Forelimb muscle (tissue), 1 donor: ENCODE results near the gene TAL1. TPM values are rescaled to one million over a fixed set of nuclear protein-coding genes. Genes with fewer than 3 reads are reported as not detected.

Experiments used
- DNase-seq: peaks from one replicate; pipeline ENCODE4 v3.0.0-alpha.2; 2013; ENCODE audit warnings: low read depth
- polyA plus RNA-seq: library from polyadenylated mRNA; unstranded; fragments of 120-200 nt; gene quantifications from one replicate; pipeline ENCODE4 v1.2.1, GENCODE V29; 2013; ENCODE audit not compliant: insufficient read length

Gene TAL1
- polyA plus RNA-seq, 1 donor: 3.3 TPM

DNA sequence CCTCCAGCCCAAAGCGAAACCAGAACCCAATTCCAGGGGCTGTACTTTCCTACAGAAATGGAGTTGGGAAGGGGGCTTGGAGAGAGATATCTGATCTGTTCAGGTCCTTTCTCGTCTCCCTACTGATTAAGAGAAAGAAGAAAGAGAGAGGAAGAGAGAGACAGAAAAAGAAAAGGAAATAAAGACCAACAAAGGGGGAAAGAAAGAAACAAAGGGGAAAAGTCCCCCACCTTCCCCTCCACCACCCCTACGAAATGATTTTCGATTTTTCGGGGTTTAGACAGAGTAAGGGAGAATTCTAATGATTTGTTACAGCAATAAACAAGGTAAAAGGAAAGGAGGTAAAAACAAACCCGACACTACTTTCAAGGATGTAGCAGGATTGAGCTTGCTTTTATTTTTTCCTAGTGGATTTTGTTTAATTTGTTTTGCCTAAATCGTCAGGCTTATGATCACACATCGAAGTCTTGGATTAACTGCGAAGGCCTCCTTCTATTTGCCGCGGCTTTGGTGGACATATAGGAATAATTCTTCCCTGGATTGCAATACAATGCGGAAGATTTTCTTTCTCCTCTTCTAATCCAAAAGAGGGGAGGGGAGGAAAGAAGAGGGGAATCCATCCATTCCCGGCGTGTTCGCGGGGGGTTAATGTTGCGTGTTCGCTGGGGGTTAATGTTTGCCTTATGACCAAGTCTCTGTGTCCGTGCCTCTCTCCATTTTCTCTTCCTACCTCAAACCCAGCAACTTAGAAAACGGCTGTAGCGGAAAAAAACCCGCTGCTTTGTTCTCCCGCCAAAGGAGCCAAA lies 1.9 kb downstream of the TAL1 start:
- DNase-seq: no peak

GRCh38 chr1:47229031-47229885 lies 2.8 kb downstream of the TAL1 start:
- DNase-seq: no peak

DNA sequence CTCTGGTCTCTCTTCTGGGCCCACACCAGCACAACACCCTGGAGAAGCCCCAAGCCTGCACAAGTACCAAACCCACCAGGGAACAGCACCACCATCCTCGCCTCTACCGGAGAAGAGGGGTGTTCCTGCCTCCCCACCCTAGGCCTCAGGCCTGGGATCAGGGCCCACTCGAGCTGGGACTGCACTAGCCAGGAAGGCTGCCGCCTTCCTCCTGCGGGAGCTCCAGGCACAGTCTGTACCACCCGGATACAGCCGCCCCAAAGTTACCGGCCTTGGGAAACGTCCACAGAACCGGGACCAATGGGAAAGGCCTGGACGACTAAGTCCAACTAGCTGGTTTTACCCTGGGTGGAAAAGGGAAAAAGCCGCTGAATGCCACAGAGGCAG lies 3.4 kb downstream of the TAL1 start:
- DNase-seq: no peak

DNA sequence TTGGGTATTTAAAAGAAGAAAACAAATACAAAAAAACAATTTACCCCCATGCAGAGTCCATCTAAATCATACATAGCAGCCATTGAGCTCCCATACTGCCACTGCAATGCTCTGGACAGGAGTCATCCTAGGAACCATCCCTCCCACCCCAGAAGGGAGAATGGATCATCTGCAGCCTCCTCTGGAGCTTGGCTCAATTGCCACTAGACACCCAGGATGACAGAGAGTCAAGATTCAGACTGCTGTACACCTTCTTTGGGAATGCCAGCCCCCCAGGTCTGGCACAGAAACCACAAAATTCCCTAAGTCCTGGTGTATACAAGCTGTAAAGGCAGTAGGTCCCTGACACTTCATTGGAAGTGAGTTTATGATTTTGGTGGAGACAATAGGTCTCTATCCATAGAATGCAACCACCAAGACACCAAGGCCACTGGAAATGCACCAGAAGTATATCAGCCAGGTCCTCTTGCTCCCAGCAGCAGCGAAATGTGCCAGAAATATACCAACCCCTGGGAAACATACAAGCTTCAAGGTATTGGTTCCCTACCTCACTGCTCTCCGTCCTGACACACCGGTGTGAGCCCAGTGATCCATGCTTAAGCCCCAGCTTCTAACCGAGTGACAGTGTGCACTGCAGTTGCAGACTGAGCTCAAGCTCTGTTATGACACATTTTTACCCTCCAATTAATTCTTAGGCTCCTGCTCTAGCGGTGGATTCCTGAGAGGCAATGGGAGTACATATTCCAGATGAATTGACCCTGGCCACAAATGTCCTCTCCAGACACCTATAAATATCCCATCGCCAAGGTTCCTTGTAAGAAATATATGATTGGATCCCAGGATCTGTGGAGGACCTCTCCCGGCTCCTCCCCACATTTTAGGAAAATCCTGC lies 4.4 kb downstream of the TAL1 start:
- DNase-seq: no peak

DNA sequence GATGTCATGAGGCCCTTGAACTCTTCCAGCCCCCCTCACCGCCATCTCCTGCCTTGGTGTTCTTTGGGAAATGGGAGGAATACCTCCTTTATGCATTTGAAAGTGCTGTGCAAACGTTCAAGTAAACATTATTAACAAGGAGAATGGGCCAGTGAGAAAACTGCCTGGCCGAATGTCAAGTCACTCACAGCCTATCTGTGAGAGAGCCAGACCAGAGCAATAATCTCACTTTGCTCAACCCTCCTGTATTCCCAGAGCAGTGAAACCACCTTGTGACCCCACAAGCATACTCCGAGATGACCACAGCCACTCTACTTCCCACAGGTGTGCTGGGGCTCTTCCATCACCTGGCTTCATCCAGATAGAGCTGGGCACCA lies 5.2 kb downstream of the TAL1 start:
- DNase-seq: no peak

DNA sequence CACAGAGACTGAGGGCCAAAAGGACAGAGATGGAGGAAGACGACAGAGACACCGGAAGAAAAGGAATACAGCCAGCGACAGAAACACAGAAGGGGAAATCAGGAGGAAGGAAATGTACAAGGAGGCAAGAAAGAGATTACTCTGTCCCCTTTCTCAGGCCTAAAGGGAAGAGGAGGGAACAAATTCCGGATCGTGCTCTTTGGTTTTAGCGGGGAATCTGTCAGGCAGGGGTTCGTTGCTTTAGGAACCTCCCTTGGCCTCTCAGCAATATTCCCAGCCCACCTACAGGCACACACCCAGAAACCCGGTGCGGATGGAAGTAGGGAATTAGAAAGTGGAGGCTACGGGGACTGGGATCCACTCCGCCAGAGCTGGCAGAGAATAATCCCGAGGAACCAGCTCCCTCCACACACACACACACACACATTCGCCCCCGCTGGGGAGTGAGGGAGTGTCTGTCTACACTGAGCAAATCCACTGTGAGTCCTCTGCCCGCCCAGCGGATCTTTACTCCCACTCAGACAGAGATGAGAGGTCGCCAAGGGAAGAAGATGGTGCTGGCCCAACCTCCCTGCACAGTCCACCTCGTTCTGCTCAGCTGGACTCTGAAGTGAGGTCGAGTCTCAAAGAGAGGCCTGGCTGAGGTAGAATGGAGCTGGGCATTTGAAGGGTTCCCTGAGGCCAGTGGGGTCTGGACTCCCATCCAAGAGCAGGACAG lies 5.7 kb downstream of the TAL1 start:
- DNase-seq: no peak

DNA sequence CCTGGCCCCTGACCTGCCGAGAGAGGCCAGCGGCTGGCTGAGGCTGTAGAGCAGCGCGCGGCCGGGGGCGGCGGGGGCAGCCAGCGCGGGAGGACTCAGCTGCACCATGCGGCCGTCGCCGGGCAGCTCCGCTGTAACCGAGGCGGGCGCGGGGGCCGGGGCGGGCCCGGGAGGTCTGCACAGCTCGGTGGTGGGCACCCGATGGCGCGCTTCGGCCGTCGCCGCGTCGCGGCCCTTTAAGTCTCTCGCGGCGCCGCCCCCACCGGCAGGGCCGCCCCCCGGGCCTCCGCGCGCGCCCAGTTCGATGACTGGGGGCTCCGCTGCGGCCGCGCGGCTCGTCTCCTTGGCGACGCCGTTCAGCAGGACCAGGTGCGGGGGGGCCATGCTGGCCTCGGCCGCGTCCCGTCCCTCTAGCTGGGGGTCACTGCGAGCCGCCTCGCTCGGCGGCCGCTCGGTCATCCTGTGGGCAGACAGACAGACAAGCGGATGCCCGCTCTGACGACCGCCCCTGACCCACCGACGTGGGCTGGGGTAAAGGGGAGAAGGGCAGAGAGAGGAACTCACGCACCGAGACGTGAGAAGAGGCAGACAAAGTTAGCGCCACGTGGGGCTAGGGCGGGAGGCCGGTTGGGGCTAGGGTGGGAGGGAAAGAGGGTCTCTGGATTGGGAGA lies 6.5 kb downstream of the TAL1 start:
- no peak for DNase-seq

DNA sequence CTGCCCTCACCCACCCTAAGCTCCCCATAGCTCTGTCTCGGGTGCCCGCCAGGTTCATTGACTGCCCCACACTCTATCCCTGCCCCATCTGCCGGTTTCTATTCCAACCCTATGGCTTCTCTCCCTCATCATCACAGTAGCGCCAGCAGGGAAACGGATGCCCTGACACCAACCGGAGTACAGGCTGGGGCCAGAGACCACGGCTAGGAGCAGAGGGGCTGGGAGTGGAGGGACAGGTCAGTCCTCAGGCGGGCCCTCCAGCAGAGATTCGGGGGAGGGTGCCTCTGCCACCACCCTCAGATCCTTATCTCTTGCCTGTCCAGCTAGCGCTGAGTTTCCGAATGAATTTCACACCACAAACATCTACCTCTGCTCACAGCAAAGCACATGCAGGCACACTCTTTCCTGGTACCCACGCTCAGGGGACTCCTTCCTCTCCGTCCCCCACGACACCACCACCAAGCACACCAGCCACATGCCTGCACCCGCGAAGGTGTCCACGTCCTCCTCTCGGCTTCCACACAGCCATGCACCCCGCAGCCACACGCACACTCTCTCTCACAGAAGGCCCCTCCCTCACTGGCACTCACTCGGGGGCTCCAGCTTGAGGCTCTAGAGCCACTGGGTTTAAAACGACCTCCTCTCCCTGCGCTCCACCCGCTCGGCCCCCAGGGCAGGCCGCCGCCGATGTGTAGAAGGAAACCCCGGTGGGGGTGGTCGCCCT lies 7.2 kb downstream of the TAL1 start:
- no peak for DNase-seq

- no peak for DNase-seq
Observed at GRCh38 chr1:47223921-47224675, 7.9 kb downstream of the TAL1 start.

- no peak for DNase-seq
Observed at GRCh38 chr1:47223174-47223920, 8.7 kb downstream of the TAL1 start.

DNA sequence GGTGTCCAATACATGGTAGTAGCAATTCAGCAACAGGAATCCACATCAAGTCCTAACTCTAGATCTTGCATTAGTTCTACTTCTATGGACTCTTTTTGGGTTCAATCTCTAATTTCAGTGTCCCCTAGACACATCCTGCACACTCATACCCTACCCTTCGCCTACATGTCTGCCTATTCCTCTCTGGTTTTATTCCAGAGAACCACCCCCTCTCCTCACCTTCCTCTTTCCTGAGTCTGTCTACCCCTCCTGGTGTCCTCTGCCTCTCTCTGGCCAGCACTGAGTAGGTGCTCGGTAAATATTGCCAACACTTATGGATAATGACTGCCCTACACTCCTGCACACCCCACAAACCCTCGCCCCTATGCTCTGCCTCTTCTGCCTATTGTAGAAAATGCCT lies 9.5 kb downstream of the TAL1 start:
- DNase-seq: no peak

DNA sequence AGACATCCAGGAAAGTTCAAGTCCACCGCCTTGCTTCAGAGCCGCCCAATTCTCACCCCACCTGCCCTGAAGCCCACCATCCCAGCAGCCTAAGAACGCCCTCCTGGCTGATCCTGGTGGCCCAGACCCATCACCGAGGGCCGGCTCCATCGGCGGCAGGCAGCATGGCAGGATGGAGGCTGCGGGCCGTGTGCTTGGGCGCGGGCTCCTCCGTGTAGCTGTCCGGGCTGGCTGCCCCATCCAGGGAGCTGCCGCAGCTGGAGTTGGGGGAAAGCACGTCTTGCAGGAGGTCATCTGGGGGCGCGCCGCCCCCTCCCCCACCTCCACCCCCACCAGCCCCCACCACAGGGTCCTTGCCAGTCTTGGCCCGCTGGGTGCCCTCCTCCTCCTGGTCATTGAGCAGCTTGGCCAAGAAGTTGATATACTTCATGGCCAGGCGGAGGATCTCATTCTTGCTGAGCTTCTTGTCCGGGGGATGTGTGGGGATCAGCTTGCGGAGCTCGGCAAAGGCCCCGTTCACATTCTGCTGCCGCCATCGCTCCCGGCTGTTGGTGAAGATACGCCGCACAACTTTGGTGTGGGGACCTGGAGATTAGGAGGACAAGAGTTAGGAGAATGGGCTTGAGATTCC lies 12.3 kb downstream of the TAL1 start:
- DNase-seq: no peak

GRCh38 chr1:47219001-47219400 lies 13.0 kb downstream of the TAL1 start:
- DNase-seq: no peak

DNA sequence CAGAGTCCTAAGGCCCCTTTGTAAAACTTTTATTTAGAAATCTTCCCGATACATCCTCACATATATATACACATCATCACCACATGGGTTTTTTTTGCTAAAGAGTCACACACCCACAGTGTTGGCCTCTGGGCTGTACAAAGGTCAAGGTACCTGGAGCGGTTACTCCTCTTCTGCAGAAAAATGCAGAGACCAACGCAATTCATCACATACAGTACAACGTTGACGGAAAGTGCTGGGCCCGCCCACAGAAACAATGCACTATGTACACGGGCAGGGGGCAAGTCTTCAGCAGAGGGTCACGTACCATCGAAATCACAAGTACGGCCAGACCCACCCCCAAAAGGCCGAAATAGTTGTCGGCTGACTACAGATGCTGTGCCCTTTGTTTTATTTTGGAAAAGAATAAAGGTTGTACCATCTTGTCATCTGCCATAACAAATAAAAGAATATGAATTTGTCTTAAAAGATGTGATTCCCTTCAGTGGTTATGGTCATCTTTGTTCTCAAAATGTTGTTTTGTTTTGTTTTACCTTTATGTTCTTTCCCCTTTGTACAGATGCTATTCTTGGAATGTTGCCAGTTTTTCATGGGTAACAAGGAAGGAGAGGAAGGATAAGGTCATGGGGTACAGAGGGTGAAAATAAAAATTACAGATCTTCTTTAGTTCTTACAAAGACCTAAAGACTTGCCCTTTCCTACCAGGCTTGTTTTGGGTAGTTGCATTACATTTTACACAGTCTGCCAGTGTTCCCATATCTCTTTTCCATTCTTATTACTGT lies 15.6 kb downstream of the TAL1 start:
- DNase-seq: no peak

- DNase-seq: no peak
Observed at GRCh38 chr1:47215713-47216112, 16.3 kb downstream of the TAL1 start.

GRCh38 chr1:47214549-47214948 lies 17.5 kb downstream of the TAL1 start:
- no peak for DNase-seq

DNA sequence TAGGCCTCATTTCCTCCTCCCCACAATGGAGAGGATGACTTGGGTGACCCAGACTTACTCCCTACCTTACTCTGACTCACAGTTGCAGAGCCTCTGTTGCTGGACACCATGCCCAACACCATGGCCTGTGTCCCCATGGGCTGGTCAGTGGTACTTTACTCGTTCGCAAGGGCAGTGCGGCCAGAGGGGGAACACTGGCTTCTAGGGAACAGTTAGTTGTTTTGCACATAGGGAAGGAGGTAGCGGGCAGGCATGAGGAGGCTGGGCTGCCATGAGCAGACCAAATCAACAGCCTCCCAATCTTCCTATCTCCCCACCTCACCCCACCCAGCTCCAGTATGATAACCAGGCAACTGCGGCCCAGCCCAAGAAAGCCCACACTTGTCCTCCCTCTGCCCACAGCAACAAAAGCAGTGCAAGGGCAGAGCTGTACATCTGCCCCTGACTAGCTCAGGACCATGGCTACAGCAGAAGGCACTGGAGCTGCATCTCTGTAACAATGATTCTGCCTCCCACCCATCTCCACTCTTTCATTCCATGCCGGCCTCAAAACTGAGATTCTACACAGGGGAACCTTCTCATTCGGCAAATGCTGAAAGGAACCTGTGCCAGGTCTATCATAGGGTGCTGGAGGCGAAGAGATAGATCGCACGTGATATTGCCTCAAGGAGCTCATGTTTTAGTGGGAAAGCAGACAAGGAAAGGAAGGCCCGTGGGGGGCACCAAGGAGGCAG lies 18.6 kb downstream of the TAL1 start:
- no peak for DNase-seq
